ENCODE measurements around the gene PDE6G.

- TF ChIP-seq CTCF (IDR thresholded peaks at IDR 0.05), result peak in 1 of 3 donors; percentile 31
- peak; percentile 77 for TF ChIP-seq POLR2A (IDR thresholded peaks at IDR 0.05)
- TF ChIP-seq EP300 (IDR thresholded peaks at IDR 0.05), result no peak
Observed at GRCh38 chr17:81636505-81637288, 19.6 kb downstream of the PDE6G start, which contains the start of the genes NPLOC4 and TSPAN10.
